CD8-positive, alpha-beta memory T cell (primary cell): Measurements from ENCODE around the gene CCDC38. TPM values are rescaled to one million over a fixed set of nuclear protein-coding genes. Genes with fewer than 3 reads are reported as not detected.

ENCODE experiments used
- CTCF ChIA-PET: fragments of 350-600 bp; sonication (Branson Sonifier 250); formaldehyde crosslinking; loops from one replicate; lab custom pipeline; 2021; ENCODE audit warnings: antibody characterized with exemption; lab: Charles Lee
- POLR2A ChIA-PET: fragments of 350-600 bp; sonication (Branson Sonifier 250); formaldehyde crosslinking; loops from one replicate; lab custom pipeline; 2021; ENCODE audit warnings: antibody characterized with exemption; lab: Charles Lee
- DNase-seq, 5 donors: peaks; one replicate each; pipeline versions ENCODE4 v3.0.0 to v3.0.0-alpha.2; 2020 to 2022; ENCODE audit warnings: mixed read lengths in 1 of 5
- H3K27ac ChIP-seq: one replicate; pipeline ENCODE4 v1.7.0; 2013; ENCODE audit warnings: low read depth, mild to moderate bottlenecking, low read length, moderate library complexity
- H3K27me3 ChIP-seq: 2 replicates; pipeline ENCODE4 v1.7.0; 2013; ENCODE audit warnings: low read length, mild to moderate bottlenecking; ENCODE audit not compliant: insufficient read depth, poor library complexity, severe bottlenecking
- H3K36me3 ChIP-seq: 2 replicates; pipeline ENCODE4 v1.7.0; 2013; ENCODE audit warnings: mild to moderate bottlenecking, low read length, moderate library complexity; ENCODE audit not compliant: insufficient read depth
- H3K4me1 ChIP-seq: 2 replicates; pipeline ENCODE4 v1.7.0; 2013; ENCODE audit warnings: mild to moderate bottlenecking, low read length, moderate library complexity; ENCODE audit not compliant: insufficient read depth
- H3K4me3 ChIP-seq: 2 replicates; pipeline ENCODE4 v1.7.0; 2013; ENCODE audit warnings: mild to moderate bottlenecking, low read length
- H3K9me3 ChIP-seq: 2 replicates; pipeline ENCODE4 v1.7.0; 2013; ENCODE audit warnings: mild to moderate bottlenecking, low read length
- H3K27ac Mint-ChIP-seq, 8 donors: one replicate each; pipeline ENCODE4 v1.8.0; 2020 to 2021; ENCODE audit warnings: mixed read lengths in 8 of 8, mild to moderate bottlenecking in 6 of 8, inconsistent platforms in 3 of 8, moderate library complexity in 3 of 8
- H3K27me3 Mint-ChIP-seq, 2 donors: one replicate each; pipeline ENCODE4 v1.8.0; 2020 to 2021; ENCODE audit warnings: mixed read lengths in 2 of 2, mild to moderate bottlenecking in 1 of 2, moderate library complexity in 1 of 2
- H3K36me3 Mint-ChIP-seq, 3 donors: one replicate each; pipeline ENCODE4 v1.8.0; 2020 to 2021; ENCODE audit warnings: mixed read lengths in 3 of 3, inconsistent platforms in 1 of 3, mild to moderate bottlenecking in 1 of 3
- H3K4me1 Mint-ChIP-seq, 3 donors: one replicate each; pipeline ENCODE4 v1.8.0; 2020 to 2021; ENCODE audit warnings: mixed read lengths in 3 of 3, inconsistent platforms in 1 of 3, mild to moderate bottlenecking in 1 of 3
- H3K4me3 Mint-ChIP-seq, 7 donors: one replicate each; pipeline ENCODE4 v1.8.0; 2020 to 2021; ENCODE audit warnings: mixed read lengths in 7 of 7, mild to moderate bottlenecking in 6 of 7, moderate library complexity in 4 of 7, inconsistent platforms in 2 of 7
- H3K9me3 Mint-ChIP-seq, 5 donors: one replicate each; pipeline ENCODE4 v1.8.0; 2020 to 2022; ENCODE audit warnings: mixed read lengths in 5 of 5, mild to moderate bottlenecking in 3 of 5, moderate library complexity in 2 of 5, inconsistent platforms in 1 of 5
- polyA plus RNA-seq: library from polyadenylated mRNA; unstranded; fragments of 300-500 nt; fragmentation: Illumina TruSeq; gene quantifications from one replicate; pipeline ENCODE4 v1.2.3, GENCODE V29; 2021
- total RNA-seq, 2 experiments: library from RNA; stranded (reverse); gene quantifications; one replicate each; pipeline ENCODE4 v1.2.3, GENCODE V29; 2021

The CCDC38 gene
- total and polyA plus RNA-seq, 3 experiments from 2014 or later: 0.24 to 0.46 TPM; not detected in 1

DNA sequence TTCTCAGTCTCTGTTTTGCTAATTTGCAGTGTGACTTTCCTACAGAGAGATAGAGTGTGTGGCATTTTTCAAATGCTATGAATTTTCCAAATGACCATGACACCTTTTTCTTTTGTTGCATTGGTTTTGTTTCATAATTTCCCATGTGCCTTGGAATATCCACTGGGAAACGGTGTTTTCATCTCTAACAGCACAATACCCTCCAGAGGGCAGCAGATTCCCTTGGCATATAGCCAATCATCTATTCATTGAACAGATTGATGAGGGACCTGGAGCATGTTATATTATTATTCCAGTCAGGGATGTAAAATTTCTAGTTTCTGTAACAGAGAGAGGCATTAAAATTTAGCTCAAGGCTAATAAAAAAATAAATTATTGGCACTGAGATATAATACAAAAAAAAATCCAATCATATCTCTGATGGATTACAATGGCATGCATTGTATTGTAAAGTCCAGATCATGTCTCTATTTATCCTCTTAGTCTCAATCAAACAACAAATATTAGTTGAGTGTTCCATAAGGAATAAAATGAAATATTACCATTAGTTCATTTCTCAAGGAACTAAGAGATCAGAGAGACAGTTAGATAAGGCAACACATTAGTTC, 122.2 kb downstream of the CCDC38 start:
- Mint-ChIP-seq H3K4me3 (no peak overlapping the region), H3K9me3 (no peaks in the 10 kb centered on the region), H3K36me3 (no peaks in the 10 kb centered on the region), H3K27me3 (peaks cover 5 to 30% of the 10 kb centered on the region in 2 donors), H3K27ac (no peak overlapping the region), H3K4me1 (no peaks in the 10 kb centered on the region)
- ChIA-PET CTCF (no interaction called here), POLR2A (no interaction called here)
- Histone ChIP-seq H3K27ac (no peak overlapping the region), H3K4me3 (no peak overlapping the region), H3K27me3 (no peaks in the 10 kb centered on the region), H3K36me3 (no peaks in the 10 kb centered on the region), H3K4me1 (no peaks in the 10 kb centered on the region), H3K9me3 (no peaks in the 10 kb centered on the region)
- no peak for DNase-seq

Other genes starting within 250 kb of the CCDC38 start
- not detected for gene NTN4, start 151.8 kb downstream of the CCDC38 start, total RNA-seq
- 4.2 TPM for gene NTN4, start 151.8 kb downstream of the CCDC38 start, polyA plus RNA-seq
- 10 to 100 TPM; 45.4 to 49.2 TPM for gene SNRPF, start 83.7 kb downstream of the CCDC38 start, total RNA-seq
- 51.0 TPM for gene SNRPF, start 83.7 kb downstream of the CCDC38 start, polyA plus RNA-seq
- 1 to 10 TPM; 2.0 to 2.1 TPM for gene AMDHD1, start 717 bp upstream of the CCDC38 start, total RNA-seq
- 0.68 TPM for gene AMDHD1, start 717 bp upstream of the CCDC38 start, polyA plus RNA-seq
- gene HAL, start 53.7 kb upstream of the CCDC38 start, total RNA-seq: under 1 TPM; 0.09 to 0.40 TPM
- gene HAL, start 53.7 kb upstream of the CCDC38 start, polyA plus RNA-seq: not detected
- 10 to 100 TPM; 58.8 to 63.7 TPM for gene LTA4H, start 93.0 kb upstream of the CCDC38 start, total RNA-seq
- 61.4 TPM for gene LTA4H, start 93.0 kb upstream of the CCDC38 start, polyA plus RNA-seq